ENCODE data around the gene WNT7A.

Gene WNT7A

DNA sequence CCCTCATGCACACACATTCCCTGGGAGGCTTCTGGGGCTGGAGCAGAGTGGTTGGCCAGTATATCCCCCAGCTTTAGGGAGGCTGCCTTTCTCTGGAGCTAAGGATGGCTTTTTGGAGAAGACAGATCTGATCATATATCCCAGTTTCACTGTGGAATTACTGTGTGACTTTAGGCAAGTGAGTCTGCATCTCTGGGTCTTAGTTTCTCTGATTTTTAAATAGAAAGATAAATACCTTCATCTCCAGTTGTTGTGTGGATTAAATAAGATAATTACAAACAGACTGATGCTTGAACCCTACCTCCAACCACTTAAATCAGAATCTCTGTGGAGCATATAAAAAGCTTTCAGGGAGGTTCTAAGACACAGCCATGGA is 11.1 kb upstream of the WNT7A start:
- TF ChIP-seq, protein P1, sequence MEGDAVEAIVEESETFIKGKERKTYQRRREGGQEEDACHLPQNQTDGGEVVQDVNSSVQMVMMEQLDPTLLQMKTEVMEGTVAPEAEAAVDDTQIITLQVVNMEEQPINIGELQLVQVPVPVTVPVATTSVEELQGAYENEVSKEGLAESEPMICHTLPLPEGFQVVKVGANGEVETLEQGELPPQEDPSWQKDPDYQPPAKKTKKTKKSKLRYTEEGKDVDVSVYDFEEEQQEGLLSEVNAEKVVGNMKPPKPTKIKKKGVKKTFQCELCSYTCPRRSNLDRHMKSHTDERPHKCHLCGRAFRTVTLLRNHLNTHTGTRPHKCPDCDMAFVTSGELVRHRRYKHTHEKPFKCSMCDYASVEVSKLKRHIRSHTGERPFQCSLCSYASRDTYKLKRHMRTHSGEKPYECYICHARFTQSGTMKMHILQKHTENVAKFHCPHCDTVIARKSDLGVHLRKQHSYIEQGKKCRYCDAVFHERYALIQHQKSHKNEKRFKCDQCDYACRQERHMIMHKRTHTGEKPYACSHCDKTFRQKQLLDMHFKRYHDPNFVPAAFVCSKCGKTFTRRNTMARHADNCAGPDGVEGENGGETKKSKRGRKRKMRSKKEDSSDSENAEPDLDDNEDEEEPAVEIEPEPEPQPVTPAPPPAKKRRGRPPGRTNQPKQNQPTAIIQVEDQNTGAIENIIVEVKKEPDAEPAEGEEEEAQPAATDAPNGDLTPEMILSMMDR (IDR thresholded peaks at IDR 0.05; ENCODE audit: extremely low read depth, missing control alignments): no peak
- no peak for DNase-seq (ENCODE audit: low spot score)

DNA sequence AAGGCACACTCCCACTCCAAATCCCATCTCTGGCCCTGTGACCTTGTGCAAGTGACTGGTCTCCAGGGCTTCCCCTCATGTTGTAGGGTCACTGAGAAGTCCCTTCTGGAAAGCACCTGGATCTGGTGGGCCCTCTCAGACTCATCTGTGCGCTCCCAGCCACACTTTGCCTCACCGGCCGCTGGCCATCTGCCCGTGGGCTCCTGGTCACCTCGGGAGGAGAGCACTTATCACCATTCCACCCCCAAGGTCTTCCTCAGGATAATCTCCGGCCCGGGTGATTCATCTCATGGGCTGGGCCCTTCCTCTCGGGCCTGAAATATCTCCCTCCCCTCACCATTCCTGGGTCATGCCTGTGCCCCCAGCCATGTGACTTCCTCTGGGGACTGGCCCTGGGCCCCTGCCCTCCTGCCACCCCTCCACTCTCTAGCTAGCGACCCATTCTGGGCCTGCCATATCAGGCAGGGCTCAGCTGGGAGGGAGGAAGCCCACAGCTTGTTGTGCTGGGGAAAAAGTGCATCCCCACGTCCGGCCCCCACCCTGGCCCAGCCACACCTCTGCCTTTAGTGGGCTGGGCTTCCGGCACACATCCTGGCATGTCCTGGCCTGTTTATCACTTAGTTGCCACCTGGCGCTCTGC is 10.6 kb upstream of the WNT7A start:
- TF ChIP-seq, protein P1 (IDR thresholded peaks at IDR 0.05; ENCODE audit: extremely low read depth, missing control alignments): no peak
- no peak for DNase-seq (ENCODE audit: low spot score)

DNA sequence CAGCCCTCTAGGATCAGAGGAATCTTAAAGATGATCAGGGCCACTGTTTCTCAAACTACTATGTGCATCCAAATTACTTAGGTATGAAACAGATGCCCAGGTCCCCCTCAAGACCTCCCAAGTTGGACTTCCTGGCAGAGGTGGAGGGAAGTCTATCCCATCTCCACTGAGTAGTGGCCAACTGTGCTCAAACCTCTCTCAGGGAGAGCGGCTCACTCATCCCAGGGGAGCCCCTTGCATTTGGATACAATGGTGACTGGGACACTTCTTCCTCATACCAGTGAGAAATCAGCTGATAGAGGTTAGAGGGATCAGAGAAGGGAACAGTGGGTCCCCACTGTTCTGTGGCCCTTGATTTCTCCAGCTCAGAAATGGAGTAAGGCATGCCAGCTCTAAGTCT is 8.7 kb upstream of the WNT7A start:
- DNase-seq (ENCODE audit: low spot score): no peak
- TF ChIP-seq, protein P1 (IDR thresholded peaks at IDR 0.05; ENCODE audit: extremely low read depth, missing control alignments): no peak

DNA sequence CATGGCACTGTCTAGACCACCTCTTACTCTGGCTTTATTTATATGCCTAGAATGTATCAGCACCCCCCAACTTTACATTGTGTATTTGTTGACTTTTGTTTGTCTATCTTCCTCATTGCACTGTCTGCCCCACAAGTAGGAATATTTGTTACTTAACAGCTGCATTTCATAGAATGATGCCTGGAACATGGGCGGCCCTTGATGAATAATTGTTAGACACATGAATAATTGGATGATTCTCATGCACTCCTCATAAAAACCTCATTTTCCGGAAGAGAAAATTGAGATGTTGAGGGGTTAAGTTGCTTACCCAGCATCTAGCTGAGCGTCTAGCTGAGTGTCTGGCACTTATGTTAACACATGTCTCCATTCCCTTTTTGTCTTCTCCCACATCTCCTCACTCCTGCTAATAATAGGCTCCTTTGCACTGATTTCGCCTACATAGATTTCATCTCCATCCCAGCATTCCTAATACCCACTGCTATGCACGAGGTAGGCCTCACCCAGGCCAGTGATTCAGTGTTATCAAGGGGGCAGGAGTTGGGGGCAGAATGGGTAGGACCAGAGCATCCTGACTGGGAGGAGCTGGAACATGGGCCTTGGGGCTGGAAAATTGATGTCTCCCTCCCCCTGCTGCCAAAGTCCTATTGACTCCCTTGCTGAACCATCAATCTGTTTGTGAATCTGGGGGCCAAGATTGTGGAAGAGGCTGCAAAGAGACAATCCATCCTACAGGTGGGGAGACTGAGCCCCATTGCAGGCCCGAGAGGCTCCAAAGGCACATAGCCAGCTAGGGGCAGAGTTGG is 7.8 kb upstream of the WNT7A start:
- TF ChIP-seq, protein P1 (IDR thresholded peaks at IDR 0.05; ENCODE audit: extremely low read depth, missing control alignments): no peak

DNA sequence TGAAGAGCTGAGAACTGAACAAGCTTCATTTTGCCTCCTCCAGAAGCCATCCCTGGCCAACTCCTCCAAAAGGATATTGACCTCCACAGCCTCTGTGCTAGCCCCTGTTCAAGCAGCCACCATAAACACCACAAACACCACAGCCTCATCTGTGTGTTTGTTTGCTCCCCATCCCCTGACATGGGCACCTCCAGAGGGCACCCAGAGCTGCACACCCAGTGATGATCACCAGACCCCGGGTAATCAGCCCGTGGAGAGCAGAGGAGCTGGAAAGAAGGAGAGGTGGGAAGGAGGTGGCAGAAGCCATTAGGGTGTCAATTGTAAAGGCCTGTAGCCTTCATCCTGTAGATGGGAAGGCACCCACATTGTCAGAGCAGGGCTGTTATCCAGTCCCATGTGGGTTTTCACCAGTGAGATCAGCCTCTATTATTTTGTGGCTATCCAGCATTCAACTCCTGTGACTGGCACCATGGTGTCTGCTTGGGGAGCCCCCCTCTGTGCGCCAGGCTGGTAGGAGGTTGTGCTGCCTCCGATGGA is 6.8 kb upstream of the WNT7A start:
- TF ChIP-seq, protein P1 (IDR thresholded peaks at IDR 0.05; ENCODE audit: extremely low read depth, missing control alignments): no peak
- no peak for DNase-seq (ENCODE audit: low spot score)

More for the DNA sequence above, 7.8 kb upstream of the WNT7A start:
- DNase-seq (ENCODE audit: low spot score): no peak

DNA sequence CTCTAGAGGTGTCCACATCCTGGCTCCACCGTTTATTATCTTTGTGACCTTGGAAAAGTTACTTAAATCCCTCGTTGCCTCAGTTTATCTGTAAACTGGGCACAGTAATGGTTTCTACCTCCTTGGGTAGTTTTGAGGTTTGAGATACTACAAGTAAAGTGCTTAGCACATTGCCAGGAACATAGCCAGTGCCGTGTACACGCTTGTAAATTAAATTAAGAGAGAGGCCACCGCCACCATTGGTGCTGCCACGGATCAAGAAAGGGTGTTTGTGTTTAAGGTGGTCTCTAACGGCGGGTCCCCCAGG is 5.8 kb upstream of the WNT7A start:
- TF ChIP-seq, protein P1 (IDR thresholded peaks at IDR 0.05; ENCODE audit: extremely low read depth, missing control alignments): no peak
- DNase-seq (ENCODE audit: low spot score): no peak
